DMS153 treated with DMSO at 0.1 percent for 48 hours (cell line): ENCODE data around the gene CNNM3.

Experiments
- DNase-seq: peaks from one replicate; lab custom pipeline; 2025; ENCODE audit not compliant: unreplicated experiment; lab: John Stamatoyannopoulos, UW

The CNNM3 gene

GRCh38 chr2:96876269-96877041 is 60.4 kb downstream of the CNNM3 start:
- no peak for DNase-seq

- DNase-seq, result no peak
These were observed 61.0 kb downstream of the CNNM3 start for GRCh38 chr2:96877042-96877451.

- no peak for DNase-seq
These were observed 61.6 kb downstream of the CNNM3 start for GRCh38 chr2:96877631-96878092.

- DNase-seq, result no peak
These were observed 62.1 kb downstream of the CNNM3 start for GRCh38 chr2:96878171-96878570.

GRCh38 chr2:96878796-96879544 is 62.9 kb downstream of the CNNM3 start:
- DNase-seq, result no peak

GRCh38 chr2:96879545-96880040 is 63.5 kb downstream of the CNNM3 start:
- DNase-seq, result no peak

- DNase-seq, result no peak
These were observed 64.8 kb downstream of the CNNM3 start for GRCh38 chr2:96880891-96881273.

GRCh38 chr2:96881349-96882195 is 65.5 kb downstream of the CNNM3 start:
- DNase-seq, result no peak

GRCh38 chr2:96882230-96882629 is 66.2 kb downstream of the CNNM3 start:
- no peak for DNase-seq

GRCh38 chr2:96882906-96883305 is 66.8 kb downstream of the CNNM3 start:
- DNase-seq, result no peak

- no peak for DNase-seq
These were observed 67.2 kb downstream of the CNNM3 start for GRCh38 chr2:96883306-96883705.
